ENCODE measurements around the gene PGS1.

DNA sequence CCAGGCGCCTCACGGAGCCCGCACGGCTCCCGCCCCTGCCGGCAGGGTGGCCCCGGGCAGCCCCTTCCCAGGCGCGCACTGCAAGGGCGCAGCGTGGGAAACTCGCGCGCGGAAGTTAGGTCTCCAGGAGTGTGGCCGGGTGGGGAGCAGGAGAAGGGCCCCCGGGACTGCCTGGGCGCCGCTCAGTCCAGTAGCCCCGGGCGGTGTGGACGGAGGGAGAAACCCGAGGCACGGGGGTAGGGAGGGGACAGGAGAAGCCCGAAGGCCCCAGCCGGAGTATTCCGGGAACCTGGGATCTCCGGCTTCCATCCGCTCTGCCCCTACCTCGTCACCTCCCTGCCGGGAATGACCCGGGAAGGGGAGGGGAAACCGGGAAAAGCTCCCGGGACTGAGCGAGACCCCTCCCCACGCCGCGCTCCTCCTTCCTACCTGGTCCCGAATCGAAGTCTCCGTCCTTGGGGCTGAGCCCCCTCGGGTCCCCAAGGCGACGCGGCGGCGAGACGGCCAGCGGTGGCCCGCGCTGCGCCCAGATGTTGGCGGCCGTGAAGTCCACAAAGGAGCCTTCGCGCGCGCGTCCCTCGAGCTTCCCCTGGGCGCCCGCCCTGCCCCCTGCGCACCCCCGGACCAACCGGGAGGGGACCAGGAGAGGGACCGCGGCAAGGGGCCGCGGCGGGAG is 19.0 kb upstream of the PGS1 start:
- TF ChIP-seq POLR2A (IDR thresholded peaks at IDR 0.05): no peak
- TF ChIP-seq, protein P1, sequence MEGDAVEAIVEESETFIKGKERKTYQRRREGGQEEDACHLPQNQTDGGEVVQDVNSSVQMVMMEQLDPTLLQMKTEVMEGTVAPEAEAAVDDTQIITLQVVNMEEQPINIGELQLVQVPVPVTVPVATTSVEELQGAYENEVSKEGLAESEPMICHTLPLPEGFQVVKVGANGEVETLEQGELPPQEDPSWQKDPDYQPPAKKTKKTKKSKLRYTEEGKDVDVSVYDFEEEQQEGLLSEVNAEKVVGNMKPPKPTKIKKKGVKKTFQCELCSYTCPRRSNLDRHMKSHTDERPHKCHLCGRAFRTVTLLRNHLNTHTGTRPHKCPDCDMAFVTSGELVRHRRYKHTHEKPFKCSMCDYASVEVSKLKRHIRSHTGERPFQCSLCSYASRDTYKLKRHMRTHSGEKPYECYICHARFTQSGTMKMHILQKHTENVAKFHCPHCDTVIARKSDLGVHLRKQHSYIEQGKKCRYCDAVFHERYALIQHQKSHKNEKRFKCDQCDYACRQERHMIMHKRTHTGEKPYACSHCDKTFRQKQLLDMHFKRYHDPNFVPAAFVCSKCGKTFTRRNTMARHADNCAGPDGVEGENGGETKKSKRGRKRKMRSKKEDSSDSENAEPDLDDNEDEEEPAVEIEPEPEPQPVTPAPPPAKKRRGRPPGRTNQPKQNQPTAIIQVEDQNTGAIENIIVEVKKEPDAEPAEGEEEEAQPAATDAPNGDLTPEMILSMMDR (IDR thresholded peaks at IDR 0.05): peak in 1 of 4 experiments; percentile 44
- peak; percentile 82 for TF ChIP-seq POLR2AphosphoS5 (IDR thresholded peaks at IDR 0.05)
